BE2C (cell line): ENCODE measurements around the gene WWOX.

Experiments
- DNase-seq: peaks from one replicate; pipeline ENCODE4 v3.0.0-alpha.2; 2020
- H3K27me3 ChIP-seq: fragments of 250-450 bp; sonication (Bioruptor Pico); 2 replicates; pipeline ENCODE4 v1.5.1; 2020; ENCODE audit warnings: mild to moderate bottlenecking
- H3K36me3 ChIP-seq: fragments of 250-450 bp; sonication (Bioruptor Pico); 2 replicates; pipeline ENCODE4 v1.5.1; 2020; ENCODE audit warnings: mild to moderate bottlenecking
- H3K4me1 ChIP-seq: fragments of 250-450 bp; sonication (Bioruptor Pico); 2 replicates; pipeline ENCODE4 v1.5.1; 2020
- H3K4me3 ChIP-seq: 2 replicates; pipeline ENCODE4 v1.5.1; 2011; ENCODE audit warnings: low read depth, low read length
- H3K9me3 ChIP-seq: fragments of 250-450 bp; sonication (Bioruptor Pico); 2 replicates; pipeline ENCODE4 v1.5.1; 2020
- TF ChIP-seq, protein P1 (sequence below): IDR thresholded peaks from 2 replicates; pipeline ENCODE4 v1.5.1; 2012; ENCODE audit warnings: mild to moderate bottlenecking, low read depth, low read length

WWOX gene

GRCh38 chr16:78230832-78231231 is 131.4 kb downstream of the WWOX start:
- no peaks in the 10 kb centered on the region for H3K4me1 ChIP-seq
- H3K36me3 ChIP-seq = no peaks in the 10 kb centered on the region
- no peaks in the 10 kb centered on the region for H3K27me3 ChIP-seq
- no peaks in the 10 kb centered on the region for H3K9me3 ChIP-seq
- TF ChIP-seq, protein P1, sequence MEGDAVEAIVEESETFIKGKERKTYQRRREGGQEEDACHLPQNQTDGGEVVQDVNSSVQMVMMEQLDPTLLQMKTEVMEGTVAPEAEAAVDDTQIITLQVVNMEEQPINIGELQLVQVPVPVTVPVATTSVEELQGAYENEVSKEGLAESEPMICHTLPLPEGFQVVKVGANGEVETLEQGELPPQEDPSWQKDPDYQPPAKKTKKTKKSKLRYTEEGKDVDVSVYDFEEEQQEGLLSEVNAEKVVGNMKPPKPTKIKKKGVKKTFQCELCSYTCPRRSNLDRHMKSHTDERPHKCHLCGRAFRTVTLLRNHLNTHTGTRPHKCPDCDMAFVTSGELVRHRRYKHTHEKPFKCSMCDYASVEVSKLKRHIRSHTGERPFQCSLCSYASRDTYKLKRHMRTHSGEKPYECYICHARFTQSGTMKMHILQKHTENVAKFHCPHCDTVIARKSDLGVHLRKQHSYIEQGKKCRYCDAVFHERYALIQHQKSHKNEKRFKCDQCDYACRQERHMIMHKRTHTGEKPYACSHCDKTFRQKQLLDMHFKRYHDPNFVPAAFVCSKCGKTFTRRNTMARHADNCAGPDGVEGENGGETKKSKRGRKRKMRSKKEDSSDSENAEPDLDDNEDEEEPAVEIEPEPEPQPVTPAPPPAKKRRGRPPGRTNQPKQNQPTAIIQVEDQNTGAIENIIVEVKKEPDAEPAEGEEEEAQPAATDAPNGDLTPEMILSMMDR = no peak
- no peak overlapping the region for H3K4me3 ChIP-seq
- no peak for DNase-seq

DNA sequence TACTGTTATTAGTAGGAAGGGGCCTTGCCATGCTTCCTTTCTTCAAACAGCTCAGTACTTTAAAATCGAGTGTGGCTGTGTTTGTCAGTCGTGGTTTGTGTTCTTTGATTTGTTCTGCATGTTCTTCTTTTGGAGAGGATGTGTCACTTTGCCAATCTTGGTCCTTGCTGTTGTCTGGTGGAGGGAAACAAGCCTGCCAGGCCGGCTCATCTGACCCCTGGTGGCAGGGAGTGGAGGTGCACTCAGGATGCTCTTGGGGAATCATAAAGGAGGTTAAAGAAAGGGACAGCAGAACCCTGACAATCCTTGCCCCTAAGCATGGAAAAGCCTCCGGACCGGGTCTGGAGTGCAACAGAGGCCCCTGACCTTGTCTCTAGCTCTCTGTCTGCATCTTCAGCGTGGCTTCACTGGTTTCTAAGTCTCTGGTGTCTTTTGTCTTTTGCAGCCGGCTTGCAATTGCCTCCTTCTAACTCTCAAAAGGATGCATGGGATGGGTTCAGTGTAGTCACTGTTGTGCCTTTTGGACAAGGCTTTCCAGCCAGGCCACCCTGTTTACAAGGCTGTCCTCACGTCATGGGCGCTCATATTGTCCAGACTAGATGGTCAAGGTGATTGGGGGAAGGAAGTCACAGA is 135.8 kb downstream of the WWOX start:
- no peaks in the 10 kb centered on the region for H3K4me1 ChIP-seq
- H3K9me3 ChIP-seq = no peaks in the 10 kb centered on the region
- no peaks in the 10 kb centered on the region for H3K27me3 ChIP-seq
- H3K36me3 ChIP-seq = no peaks in the 10 kb centered on the region
- DNase-seq = peak; percentile 32
- TF ChIP-seq, protein P1 = peak; percentile 71
- no peak overlapping the region for H3K4me3 ChIP-seq

- H3K9me3 ChIP-seq = no peaks in the 10 kb centered on the region
- no peaks in the 10 kb centered on the region for H3K27me3 ChIP-seq
- no peak for DNase-seq
- H3K36me3 ChIP-seq = no peaks in the 10 kb centered on the region
- TF ChIP-seq, protein P1 = no peak
- H3K4me3 ChIP-seq = no peak overlapping the region
- no peaks in the 10 kb centered on the region for H3K4me1 ChIP-seq
These were observed 136.4 kb downstream of the WWOX start for GRCh38 chr16:78235876-78236275.

DNA sequence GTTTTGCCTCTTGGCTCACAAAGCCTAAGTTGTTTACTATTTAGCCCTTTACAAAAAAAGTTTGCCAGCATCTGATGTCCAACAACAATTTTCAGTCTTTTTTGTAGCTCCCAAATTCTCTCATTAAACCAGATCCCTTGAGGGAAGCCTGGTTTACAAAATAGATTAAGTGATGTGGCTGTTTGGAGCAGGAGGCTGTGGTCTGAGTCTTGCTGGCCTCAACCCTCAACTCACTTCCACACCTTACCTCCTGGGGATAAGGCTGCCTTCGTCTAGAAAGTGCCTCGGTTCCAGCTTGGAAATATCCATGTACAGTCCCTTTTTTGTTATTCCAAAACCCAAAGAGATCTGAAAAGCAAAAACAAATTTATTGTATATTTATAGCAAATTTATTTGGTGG is 138.4 kb downstream of the WWOX start:
- H3K4me3 ChIP-seq = no peak overlapping the region
- no peaks in the 10 kb centered on the region for H3K4me1 ChIP-seq
- no peaks in the 10 kb centered on the region; the same call in 1 of the 2 replicates for H3K9me3 ChIP-seq
- no peaks in the 10 kb centered on the region for H3K27me3 ChIP-seq
- DNase-seq = no peak
- TF ChIP-seq, protein P1 = no peak
- no peaks in the 10 kb centered on the region for H3K36me3 ChIP-seq

DNA sequence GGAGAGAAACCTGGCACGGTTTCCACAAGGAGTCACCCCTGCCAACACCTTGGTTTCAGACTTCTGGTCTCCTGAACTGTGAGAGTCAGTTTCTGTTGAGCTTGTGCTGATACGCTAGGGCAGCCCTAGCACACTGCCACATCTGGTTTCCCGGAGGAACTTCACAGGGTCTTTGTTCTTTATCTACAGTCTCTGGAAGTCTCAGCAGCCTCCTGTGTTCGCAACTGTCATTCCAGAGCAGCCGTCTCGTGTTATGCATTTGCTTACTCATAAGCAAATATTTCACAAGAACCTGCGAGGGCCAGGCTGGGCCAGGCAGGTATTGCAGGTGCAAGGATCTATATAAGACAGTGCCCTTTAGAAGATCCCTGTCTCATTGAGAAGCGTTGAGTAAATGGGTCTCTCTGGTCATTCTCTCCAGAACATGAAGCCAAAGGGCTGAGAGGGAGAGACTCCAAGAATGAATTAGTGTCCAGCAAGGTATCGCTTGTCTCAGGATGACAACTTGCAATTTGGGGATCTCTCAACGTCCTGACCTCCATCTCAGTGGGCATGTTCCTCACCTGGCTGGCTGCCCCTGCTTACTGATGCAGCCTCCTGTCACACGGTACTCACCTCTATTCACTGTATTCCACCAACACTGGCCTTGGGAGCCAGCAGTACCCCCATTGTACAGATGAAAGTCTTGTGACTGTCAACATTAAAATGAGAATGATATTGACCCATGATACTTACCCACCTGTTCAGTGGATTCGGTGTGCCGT is 141.2 kb downstream of the WWOX start:
- no peaks in the 10 kb centered on the region for H3K27me3 ChIP-seq
- TF ChIP-seq, protein P1 = no peak
- H3K9me3 ChIP-seq = no peaks in the 10 kb centered on the region; the same call in 1 of the 2 replicates
- no peaks in the 10 kb centered on the region for H3K36me3 ChIP-seq
- no peak for DNase-seq
- H3K4me1 ChIP-seq = no peaks in the 10 kb centered on the region
- no peak overlapping the region for H3K4me3 ChIP-seq

GRCh38 chr16:78242239-78242630 is 142.8 kb downstream of the WWOX start:
- Histone ChIP-seq H3K4me1 (no peaks in the 10 kb centered on the region), H3K4me3 (no peak overlapping the region), H3K36me3 (no peaks in the 10 kb centered on the region), H3K27me3 (no peaks in the 10 kb centered on the region), H3K9me3 (no peaks in the 10 kb centered on the region; the same call in 1 of the 2 replicates)
- TF ChIP-seq, protein P1 = no peak
- no peak for DNase-seq
